Lung (tissue), 12 donors: ENCODE results near the gene HS3ST2. TPM values are rescaled to one million over a fixed set of nuclear protein-coding genes. Genes with fewer than 3 reads are reported as not detected.
"Not testable (repeated sequence)": the region's sequence is repeated elsewhere in the genome, so short reads cannot be mapped to it uniquely, and the experiment has no call there.

Source experiments
- ATAC-seq: fragments of 200-7000 bp; cut with Tn5 transposase; one replicate; pipeline ENCODE4 v1.9.1; 2020; ENCODE audit warnings: moderate number of reproducible peaks; ENCODE audit not compliant: insufficient read depth, low FRiP score
- DNase-seq, 3 donors: peaks; one replicate each; pipeline ENCODE4 v3.0.0-alpha.2; 2013 to 2017
- H3K27ac ChIP-seq, 2 donors: one replicate each; pipeline ENCODE4 v1.5.1; 2013; ENCODE audit warnings: mild to moderate bottlenecking in 2 of 2, moderate library complexity in 2 of 2, control low read depth in 1 of 2, inconsistent platforms in 1 of 2, low read depth in 1 of 2, low read length in 1 of 2
- H3K27me3 ChIP-seq, 3 donors: one replicate each; pipeline ENCODE4 v1.5.1; 2013; ENCODE audit warnings: low read length in 2 of 3; ENCODE audit not compliant: control insufficient read depth in 3 of 3, insufficient read depth in 3 of 3
- H3K36me3 ChIP-seq, 4 donors: one replicate each; pipeline ENCODE4 v1.5.1; 2013; ENCODE audit warnings: low read length in 4 of 4, mild to moderate bottlenecking in 1 of 4, moderate library complexity in 1 of 4; ENCODE audit not compliant: control insufficient read depth in 4 of 4, insufficient read depth in 4 of 4
- H3K4me1 ChIP-seq, 5 donors: one replicate each; pipeline ENCODE4 v1.5.1; 2013; ENCODE audit warnings: low read length in 5 of 5, mild to moderate bottlenecking in 2 of 5, moderate library complexity in 1 of 5; ENCODE audit not compliant: control insufficient read depth in 5 of 5, insufficient read depth in 5 of 5
- H3K4me3 ChIP-seq: one replicate; pipeline ENCODE4 v1.5.1; 2013; ENCODE audit warnings: mild to moderate bottlenecking, control low read depth, moderate library complexity
- H3K9ac ChIP-seq, 2 donors: one replicate each; pipeline ENCODE4 v1.5.1; 2013; ENCODE audit warnings: low read length in 2 of 2, control low read depth in 1 of 2; ENCODE audit not compliant: insufficient read depth in 1 of 2
- H3K9me3 ChIP-seq, 4 donors: one replicate each; pipeline ENCODE4 v1.5.1; 2013; ENCODE audit warnings: low read length in 3 of 4, mild to moderate bottlenecking in 1 of 4, moderate library complexity in 1 of 4; ENCODE audit not compliant: control insufficient read depth in 4 of 4, insufficient read depth in 3 of 4
- WGBS, 2 donors: extraction: QIAGEN DNeasy Blood & Tissue Kit; methylation state at CpG; one replicate each; pipeline ENCODE4 v1.1.7; 2013; 5-methylcytosine and 5-hydroxymethylcytosine counted together
- polyA plus RNA-seq, 2 donors: library from polyadenylated mRNA; stranded (reverse); fragments of 200-250 nt; gene quantifications; one replicate each; pipeline ENCODE4 v1.2.1, GENCODE V29; 2013
- total RNA-seq, 2 donors: library from RNA; depleted of rRNA in 1 of 2; stranded (reverse); fragments of >200 nt in 1 of 2; gene quantifications; one replicate each; pipeline ENCODE4 v1.2.1, GENCODE V29; 2014 to 2021
- TF ChIP-seq, protein P1 (sequence below): IDR thresholded peaks from 2 replicates; pipeline ENCODE4 v1.5.1; 2012; ENCODE audit warnings: mild to moderate bottlenecking; ENCODE audit errors: control extremely low read depth, extremely low read depth
- donor health status: control.
- donor health status: control.
- donor health status: Bipolar disorder and iron deficiency.
- donor health status: healthy.
- donor health status: DM: yes; HTN: yes; CAD: no.

The HS3ST2 gene
- total and polyA plus RNA-seq, 4 donors = 0.31 to 5.6 (median 1.3) TPM

DNA sequence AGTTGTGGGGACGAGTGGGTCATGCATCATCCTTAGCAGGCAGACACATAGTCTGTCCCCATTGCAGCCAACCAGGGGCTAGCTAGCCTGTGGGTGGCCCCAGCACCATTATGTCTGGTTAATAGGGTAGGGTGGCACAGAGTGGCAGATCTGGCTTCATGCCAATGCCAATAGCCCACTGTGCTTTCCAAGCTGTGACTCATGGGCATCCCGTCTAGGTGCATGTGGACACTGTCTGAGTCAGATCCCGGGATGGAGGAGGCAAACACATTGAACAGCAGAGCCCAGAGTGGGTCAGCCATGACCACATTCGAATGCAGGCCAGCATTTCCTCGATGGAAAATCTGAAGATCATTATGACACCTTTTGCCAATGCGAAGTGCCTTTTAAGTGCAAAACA is 2.5 kb downstream of the HS3ST2 start:
- H3K4me3 ChIP-seq = no peak overlapping the region
- no peak overlapping the region for H3K27ac ChIP-seq
- H3K36me3 ChIP-seq = no peaks in the 10 kb centered on the region
- no peak for DNase-seq
- no peak for ATAC-seq
- TF ChIP-seq, protein P1, sequence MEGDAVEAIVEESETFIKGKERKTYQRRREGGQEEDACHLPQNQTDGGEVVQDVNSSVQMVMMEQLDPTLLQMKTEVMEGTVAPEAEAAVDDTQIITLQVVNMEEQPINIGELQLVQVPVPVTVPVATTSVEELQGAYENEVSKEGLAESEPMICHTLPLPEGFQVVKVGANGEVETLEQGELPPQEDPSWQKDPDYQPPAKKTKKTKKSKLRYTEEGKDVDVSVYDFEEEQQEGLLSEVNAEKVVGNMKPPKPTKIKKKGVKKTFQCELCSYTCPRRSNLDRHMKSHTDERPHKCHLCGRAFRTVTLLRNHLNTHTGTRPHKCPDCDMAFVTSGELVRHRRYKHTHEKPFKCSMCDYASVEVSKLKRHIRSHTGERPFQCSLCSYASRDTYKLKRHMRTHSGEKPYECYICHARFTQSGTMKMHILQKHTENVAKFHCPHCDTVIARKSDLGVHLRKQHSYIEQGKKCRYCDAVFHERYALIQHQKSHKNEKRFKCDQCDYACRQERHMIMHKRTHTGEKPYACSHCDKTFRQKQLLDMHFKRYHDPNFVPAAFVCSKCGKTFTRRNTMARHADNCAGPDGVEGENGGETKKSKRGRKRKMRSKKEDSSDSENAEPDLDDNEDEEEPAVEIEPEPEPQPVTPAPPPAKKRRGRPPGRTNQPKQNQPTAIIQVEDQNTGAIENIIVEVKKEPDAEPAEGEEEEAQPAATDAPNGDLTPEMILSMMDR = no peak
- peaks cover 0 to 19% (median 0%) of the 10 kb centered on the region in 4 donors for H3K9me3 ChIP-seq
- peaks cover 17 to 41% (median 25%) of the 10 kb centered on the region in 3 donors for H3K27me3 ChIP-seq
- WGBS, 2 donors = 74 to 78% methylated on average over 6 of the region's 6 CpGs
- no peak overlapping the region for H3K9ac ChIP-seq
- peaks cover 0 to 17% (median 0%) of the 10 kb centered on the region in 5 donors for H3K4me1 ChIP-seq

DNA sequence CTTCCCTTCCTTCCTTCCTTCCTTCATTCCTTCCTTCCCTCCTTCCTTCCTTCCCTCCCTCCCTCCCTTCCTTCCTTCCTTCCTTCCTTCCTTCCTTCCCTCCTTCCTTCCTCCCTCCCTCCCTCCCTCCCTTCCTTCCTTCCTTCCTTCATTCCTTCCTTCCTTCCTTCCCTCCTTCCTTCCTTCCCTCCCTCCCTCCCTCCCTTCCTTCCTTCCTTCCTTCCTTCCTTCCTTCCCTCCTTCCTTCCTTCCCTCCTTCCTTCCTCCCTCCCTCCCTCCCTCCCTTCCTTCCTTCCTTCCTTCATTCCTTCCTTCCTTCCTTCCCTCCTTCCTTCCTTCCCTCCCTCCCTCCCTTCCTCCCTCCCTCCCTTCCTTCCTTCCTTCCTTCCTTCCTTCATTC is 4.8 kb downstream of the HS3ST2 start:
- H3K27ac ChIP-seq, H3K4me3 ChIP-seq, ATAC-seq, DNase-seq, H3K9ac ChIP-seq, H3K36me3 ChIP-seq: not testable (repeated sequence)
- H3K27me3 ChIP-seq = peaks cover 6 to 28% (median 18%) of the 10 kb centered on the region in 3 donors
- H3K9me3 ChIP-seq = peaks cover 0 to 11% (median 0%) of the 10 kb centered on the region in 4 donors
- H3K4me1 ChIP-seq = peaks cover 0 to 12% (median 0%) of the 10 kb centered on the region in 5 donors

DNA sequence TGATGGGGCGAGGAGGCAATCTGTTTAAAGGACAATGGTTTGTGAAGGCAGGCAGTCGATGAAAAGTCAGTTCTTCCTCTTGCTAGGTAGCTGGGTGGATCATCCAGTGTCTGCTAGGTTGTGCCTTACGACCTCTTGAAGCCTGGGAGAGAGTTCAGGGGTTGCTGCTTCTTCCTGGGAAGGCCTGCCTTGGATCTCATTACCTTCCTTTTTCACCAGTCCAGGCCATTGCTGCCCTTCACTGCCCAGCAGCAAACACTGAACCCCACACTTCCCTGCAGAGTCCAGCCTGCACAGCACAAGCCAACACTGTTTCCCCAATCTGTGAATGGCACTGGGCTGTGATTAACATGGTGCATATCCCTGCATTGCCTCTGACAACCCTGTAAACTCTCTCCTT is 24.7 kb downstream of the HS3ST2 start:
- TF ChIP-seq, protein P1 = no peak
- H3K4me1 ChIP-seq = no peaks in the 10 kb centered on the region
- no peaks in the 10 kb centered on the region for H3K36me3 ChIP-seq
- ATAC-seq = no peak
- H3K9ac ChIP-seq = no peak overlapping the region
- H3K27ac ChIP-seq = no peak overlapping the region
- H3K4me3 ChIP-seq = no peak overlapping the region
- DNase-seq = no peak
- H3K27me3 ChIP-seq = peaks cover 0 to 4% (median 0%) of the 10 kb centered on the region in 3 donors
- no peaks in the 10 kb centered on the region for H3K9me3 ChIP-seq
- 73 to 81% methylated on average over 3 of the region's 3 CpGs for WGBS, 2 donors

DNA sequence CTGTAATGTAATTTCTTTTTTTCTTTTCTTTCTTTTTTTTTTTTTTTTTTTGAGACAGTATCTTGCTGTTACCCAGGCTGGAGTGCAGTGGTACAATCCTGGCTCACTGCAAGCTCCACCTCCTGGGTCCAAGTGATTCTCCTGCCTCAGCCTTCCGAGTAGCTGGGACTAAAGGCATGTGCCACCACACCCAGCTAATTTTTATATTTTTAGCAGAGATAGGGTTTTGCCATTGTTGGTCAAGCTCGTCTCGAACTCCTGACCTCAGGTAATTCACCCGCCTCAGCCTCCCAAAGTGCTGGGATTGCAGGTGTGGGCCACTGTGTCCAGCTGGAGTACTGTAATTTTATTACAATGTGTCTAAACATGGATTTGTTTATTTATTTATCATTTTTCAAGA is 28.1 kb downstream of the HS3ST2 start:
- not testable (repeated sequence) for DNase-seq, ATAC-seq

More for the DNA sequence above, 28.1 kb downstream of the HS3ST2 start:
- H3K9ac ChIP-seq, H3K27ac ChIP-seq, H3K9me3 ChIP-seq, H3K27me3 ChIP-seq, H3K4me1 ChIP-seq, H3K4me3 ChIP-seq, H3K36me3 ChIP-seq: not testable (repeated sequence)
- WGBS, 2 donors = 87 to 89% methylated on average over 4 of the region's 4 CpGs
